HEK293T (cell line): Measurements from ENCODE around the gene EYS.
"Not testable (repeated sequence)": the region's sequence is repeated elsewhere in the genome, so short reads cannot be mapped to it uniquely, and the experiment has no call there.

Experiments used
- BHLHE40 ChIP-seq: fragments of 450-650 bp; IDR thresholded peaks from 2 replicates; pipeline ENCODE4 v1.6.1; 2016; ENCODE audit warnings: mild to moderate bottlenecking, moderate library complexity, borderline replicate concordance
- FOXM1 ChIP-seq: fragments of 450-650 bp; IDR thresholded peaks from 2 replicates; pipeline ENCODE4 v1.6.1; 2017; ENCODE audit warnings: mild to moderate bottlenecking, borderline replicate concordance
- L3MBTL2 ChIP-seq: fragments of 450-650 bp; conservative IDR thresholded peaks from 2 replicates; pipeline ENCODE4 v1.6.1; 2016; ENCODE audit warnings: mild to moderate bottlenecking

DNA sequence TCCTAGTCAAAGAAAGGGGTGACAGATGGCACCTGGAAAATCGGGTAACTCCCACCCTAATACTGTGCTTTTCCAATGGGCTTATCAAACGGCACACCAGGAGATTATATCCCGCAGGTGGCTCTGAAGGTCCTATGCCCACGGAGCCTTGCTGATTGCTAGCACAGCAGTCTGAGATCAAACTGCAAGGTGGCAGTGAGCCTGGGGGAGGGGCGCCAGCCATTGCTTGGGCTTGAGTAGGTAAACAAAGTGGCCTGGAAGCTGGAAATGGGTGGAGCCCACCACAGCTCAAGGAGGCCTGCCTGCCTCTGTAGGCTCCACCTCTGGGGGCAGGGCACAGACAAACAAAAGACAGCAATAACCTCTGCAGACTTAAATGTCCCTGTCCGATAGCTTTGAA is 1258.9 kb downstream of the EYS start:
- TF ChIP-seq FOXM1, L3MBTL2, BHLHE40: not testable (repeated sequence)
